K562 (cell line): Measurements from ENCODE around the gene CRYBA1. TPM values are rescaled to one million over a fixed set of nuclear protein-coding genes. Genes with fewer than 3 reads are reported as not detected.
A peak's percentile ranks its signal among the peaks of the same experiment; 100 is the strongest.

Source experiments
- ARNT ChIP-seq, 2 experiments: fragments of 450-650 bp; IDR thresholded peaks; 2 replicates each; pipeline ENCODE4 v1.6.1; 2016; ENCODE audit warnings: mild to moderate bottlenecking in 1 of 2
- BRCA1 ChIP-seq, 2 experiments: fragments of 450-650 bp in 1 of 2; sonication (generic) in 1 of 2; formaldehyde crosslinking in 1 of 2; IDR thresholded peaks; 2 replicates each; pipeline versions ENCODE4 v1.5.0 to v1.6.1; 2017 to 2020; ENCODE audit warnings: mild to moderate bottlenecking in 1 of 2, missing genetic modification reagents in 1 of 2
- CEBPG ChIP-seq, 3 experiments: fragments of 200-800 bp in 1 of 3; sonication (Bioruptor generic) in 1 of 3; sonication (generic) in 1 of 3; formaldehyde crosslinking in 1 of 3; IDR thresholded peaks in 2 of 3; conservative IDR thresholded peaks in 1 of 3; 2 replicates each; pipeline versions ENCODE4 v1.6.1 to v1.8.0; 2016 to 2022; ENCODE audit warnings: missing compliant biosample characterization in 2 of 3, missing genetic modification characterization in 2 of 3, mild to moderate bottlenecking in 1 of 3, missing genetic modification reagents in 1 of 3
- CGGBP1 ChIP-seq: fragments of 250-450 bp; sonication (Bioruptor Pico); IDR thresholded peaks from 2 replicates; pipeline ENCODE4 v1.9.0; 2021; ENCODE audit warnings: mild to moderate bottlenecking
- CHCHD3 ChIP-seq: fragments of 250-450 bp; sonication (Bioruptor Pico); IDR thresholded peaks from 2 replicates; pipeline ENCODE4 v2.1.2; 2022; ENCODE audit warnings: mild to moderate bottlenecking
- EP400 ChIP-seq: fragments of 450-650 bp; IDR thresholded peaks from 2 replicates; pipeline ENCODE4 v1.6.1; 2017; ENCODE audit warnings: antibody characterized with exemption, mild to moderate bottlenecking, moderate library complexity
- JUNB ChIP-seq: fragments of 450-650 bp; formaldehyde crosslinking; conservative IDR thresholded peaks from 2 replicates; pipeline ENCODE4 v1.4.0; 2020; ENCODE audit warnings: mild to moderate bottlenecking
- JUND ChIP-seq, 2 experiments: IDR thresholded peaks; 2 replicates in 1 of 2; 3 replicates in 1 of 2; pipeline ENCODE4 v1.6.1; 2011; ENCODE audit warnings: borderline replicate concordance in 2 of 2, low read depth in 2 of 2, low read length in 2 of 2, improper control_type of control experiment in 1 of 2, missing biosample characterization in 1 of 2, missing genetic modification characterization in 1 of 2, missing genetic modification reagents in 1 of 2
- MLLT1 ChIP-seq, 2 experiments: fragments of 450-650 bp; IDR thresholded peaks; 2 replicates each; pipeline ENCODE4 v1.6.1; 2016
- NFE2 ChIP-seq: IDR thresholded peaks from 2 replicates; pipeline ENCODE4 v1.6.1; 2014; ENCODE audit warnings: antibody characterized with exemption, low read depth
- RAD21 ChIP-seq, 2 experiments: fragments of 250-450 bp in 1 of 2; fragments of 450-650 bp in 1 of 2; sonication (Bioruptor Pico) in 1 of 2; formaldehyde crosslinking in 1 of 2; IDR thresholded peaks in 1 of 2; conservative IDR thresholded peaks in 1 of 2; 2 replicates each; pipeline versions ENCODE4 v1.4.0 to v1.8.0; 2020 to 2022; ENCODE audit warnings: mild to moderate bottlenecking in 2 of 2, moderate library complexity in 1 of 2
- RBFOX2 ChIP-seq: fragments of 200-400 bp; formaldehyde crosslinking; IDR thresholded peaks from 2 replicates; pipeline ENCODE4 v1.6.1; 2017; ENCODE audit warnings: low read depth, mild to moderate bottlenecking, low read length, moderate library complexity
- SMARCA4 ChIP-seq: fragments of 450-650 bp; IDR thresholded peaks from 2 replicates; pipeline ENCODE4 v1.6.1; 2016
- SMARCC2 ChIP-seq: fragments of 450-650 bp; IDR thresholded peaks from 2 replicates; pipeline ENCODE4 v1.6.1; 2017; ENCODE audit warnings: antibody characterized with exemption, moderate library complexity, mild to moderate bottlenecking, low read depth
- SPI1 ChIP-seq: IDR thresholded peaks from 2 replicates; pipeline ENCODE4 v1.6.1; 2011; ENCODE audit warnings: low read depth, low read length, control low read depth, borderline replicate concordance
- THRA ChIP-seq: fragments of 450-650 bp; IDR thresholded peaks from 2 replicates; pipeline ENCODE4 v1.6.1; 2017; ENCODE audit warnings: mild to moderate bottlenecking, moderate library complexity
- ZBED1 ChIP-seq: IDR thresholded peaks from 2 replicates; pipeline ENCODE4 v1.6.1; 2014
- ZNF316 ChIP-seq: fragments of 450-650 bp; IDR thresholded peaks from 2 replicates; pipeline ENCODE4 v1.6.1; 2016
- ZNF395 ChIP-seq: fragments of 200-800 bp; sonication (Bioruptor generic); IDR thresholded peaks from 2 replicates; pipeline ENCODE4 v1.6.1; 2017; ENCODE audit warnings: missing genetic modification characterization, missing compliant biosample characterization
- polyA plus RNA-seq, 8 experiments: library from polyadenylated mRNA; depleted of rRNA in 4 of 8; stranded (reverse) in 5 of 8; unstranded in 3 of 8; fragments of >200 nt; fragmentation: Nextera tagmentation in 2 of 8; fragmentation: Illumina TruSeq in 1 of 8; extraction: Ambion mirVana in 2 of 8; extraction: Trizol in 1 of 8; gene quantifications; 2 replicates each; pipeline versions ENCODE4 v1.2.1 to v1.2.3, GENCODE V29; 2011 to 2014; ENCODE audit warnings: inconsistent platforms in 1 of 8, missing spikeins in 1 of 8
- total RNA-seq, 7 experiments: library from RNA; depleted of rRNA in 6 of 7; stranded (reverse); fragments of >200 nt in 6 of 7; fragmentation: Illumina TruSeq in 2 of 7; extraction: Trizol in 2 of 7; gene quantifications; 2 replicates each; pipeline versions ENCODE4 v1.2.1 to v1.2.3, GENCODE V29; 2011 to 2021; ENCODE audit warnings: low replicate concordance in 1 of 7
- TF ChIP-seq, protein P1 (sequence below): sonication (generic); IDR thresholded peaks from 2 replicates; pipeline ENCODE4 v1.6.1; 2016
- TF ChIP-seq, protein P2 (sequence below), 2 experiments: fragments of 450-650 bp in 1 of 2; sonication (generic) in 1 of 2; formaldehyde crosslinking; conservative IDR thresholded peaks; 2 replicates each; pipeline versions ENCODE4 v1.4.0 to v1.8.1; 2020 to 2022; ENCODE audit warnings: mild to moderate bottlenecking in 1 of 2, missing genetic modification reagents in 1 of 2

CRYBA1 gene
- total and polyA plus RNA-seq, 9 of the 15 experiments (the other 6 are each of a cell fraction or from before 2014, with no cell fraction given), result not detected

DNA sequence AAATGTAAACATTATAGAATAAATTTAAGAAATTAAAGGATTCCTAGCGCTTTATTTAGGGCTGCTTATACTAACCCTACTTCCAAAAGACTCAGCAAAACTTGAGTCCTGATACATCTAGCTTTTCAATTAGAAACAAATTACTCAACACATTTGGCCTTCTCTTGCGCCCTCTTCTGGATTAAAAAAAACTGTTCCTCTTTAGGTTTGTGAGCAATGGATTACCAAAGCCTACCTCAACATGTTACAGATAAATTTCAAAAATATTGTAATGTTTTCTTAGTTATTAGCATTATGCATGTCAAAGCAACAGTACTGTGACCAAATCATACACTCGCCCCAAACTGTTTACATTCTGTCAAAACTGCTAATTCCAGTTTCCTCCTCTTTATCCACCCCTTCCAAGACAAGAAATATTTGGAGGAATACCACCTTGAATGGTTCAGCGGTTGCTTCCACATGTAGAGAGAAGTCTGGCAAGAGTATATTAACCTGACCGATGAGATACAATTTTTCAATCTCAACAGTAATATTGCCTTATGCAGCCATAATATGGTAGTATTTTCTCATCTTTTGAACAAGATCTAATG lies 44.6 kb downstream of the CRYBA1 start (continued):
- TF ChIP-seq, protein P1, sequence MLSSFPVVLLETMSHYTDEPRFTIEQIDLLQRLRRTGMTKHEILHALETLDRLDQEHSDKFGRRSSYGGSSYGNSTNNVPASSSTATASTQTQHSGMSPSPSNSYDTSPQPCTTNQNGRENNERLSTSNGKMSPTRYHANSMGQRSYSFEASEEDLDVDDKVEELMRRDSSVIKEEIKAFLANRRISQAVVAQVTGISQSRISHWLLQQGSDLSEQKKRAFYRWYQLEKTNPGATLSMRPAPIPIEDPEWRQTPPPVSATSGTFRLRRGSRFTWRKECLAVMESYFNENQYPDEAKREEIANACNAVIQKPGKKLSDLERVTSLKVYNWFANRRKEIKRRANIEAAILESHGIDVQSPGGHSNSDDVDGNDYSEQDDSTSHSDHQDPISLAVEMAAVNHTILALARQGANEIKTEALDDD, result peak; percentile 63; the same call in 1 of the 2 replicates
- TF ChIP-seq BRCA1 (IDR thresholded peaks at IDR 0.05) (no peak), BRCA1 (CRISPR knock-in tag; IDR thresholded peaks at IDR 0.05) (no peak), ZNF316 (peak; percentile 65), ZNF395 (no peak), NFE2 (peak; percentile 39; the same call in 1 of the 2 replicates), ARNT (IDR thresholded peaks at IDR 0.05) (no peak), MLLT1 (IDR thresholded peaks at IDR 0.05) (0 out of 4 replicates have a peak, but pooled peaks of 1 of the 2 experiments have one; percentile 11), JUNB (CRISPR knock-in tag) (no peak), EP400 (0 out of 2 replicates have a peak, but pooled peaks have one; percentile 25), JUND (IDR thresholded peaks at IDR 0.05; ENCODE audit: borderline replicate concordance, low read depth, low read length) (0 out of 2 replicates have a peak, but pooled peaks have one; percentile 15), JUND (tag; IDR thresholded peaks at IDR 0.05; ENCODE audit: borderline replicate concordance, low read depth, low read length) (no peak), SMARCC2 (peak; percentile 66; the same call in 1 of the 2 replicates), CHCHD3 (CRISPR knock-in tag) (no peak), SPI1 (peak; percentile 63; the same call in 1 of the 2 replicates), CEBPG (CRISPR knock-in tag; IDR thresholded peaks at IDR 0.05) (no peak), CEBPG (tag; conservative IDR thresholded peaks at IDR 0.05 in 1 of 2, IDR thresholded peaks at IDR 0.05 in 1 of 2) (peak in 1 of 2 experiments; percentile 64; a peak in 2 of 4 replicates), ZBED1 (no peak), RAD21 (CRISPR knock-in tag; conservative IDR thresholded peaks at IDR 0.05 in 1 of 2, IDR thresholded peaks at IDR 0.05 in 1 of 2) (peak; percentile 46 to 71; a peak in 3 of 4 replicates), THRA (no peak), SMARCA4 (peak; percentile 78), RBFOX2 (peak; percentile 15; the same call in 1 of the 2 replicates), CGGBP1 (CRISPR knock-in tag) (no peak)
- TF ChIP-seq, protein P2, sequence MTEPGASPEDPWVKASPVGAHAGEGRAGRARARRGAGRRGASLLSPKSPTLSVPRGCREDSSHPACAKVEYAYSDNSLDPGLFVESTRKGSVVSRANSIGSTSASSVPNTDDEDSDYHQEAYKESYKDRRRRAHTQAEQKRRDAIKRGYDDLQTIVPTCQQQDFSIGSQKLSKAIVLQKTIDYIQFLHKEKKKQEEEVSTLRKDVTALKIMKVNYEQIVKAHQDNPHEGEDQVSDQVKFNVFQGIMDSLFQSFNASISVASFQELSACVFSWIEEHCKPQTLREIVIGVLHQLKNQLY (CRISPR knock-in tag; conservative IDR thresholded peaks at IDR 0.05), result no peak
